DND-41 (cell line): Measurements from ENCODE around the gene TMEM203.

Source experiments
- ATAC-seq: fragments of 200-7000 bp; cut with Tn5 transposase; 3 replicates; pipeline ENCODE4 v1.9.1; 2021; ENCODE audit warnings: low read depth; ENCODE audit not compliant: insufficient read depth
- DNase-seq: peaks from one replicate; pipeline ENCODE4 v3.0.0-alpha.2; 2020
- H2AFZ ChIP-seq: 2 replicates; pipeline ENCODE4 v1.6.0; 2012; ENCODE audit warnings: low read depth, low read length
- H3K27ac ChIP-seq: 2 replicates; pipeline ENCODE4 v1.5.1; 2012; ENCODE audit warnings: low read length, inconsistent platforms
- H3K27me3 ChIP-seq: fragments of 200-600 bp; sonication (generic); 2 replicates; pipeline ENCODE4 v1.6.0; 2012; ENCODE audit warnings: low read length, mild to moderate bottlenecking, inconsistent platforms; ENCODE audit not compliant: insufficient read depth, poor library complexity
- H3K36me3 ChIP-seq: 2 replicates; pipeline ENCODE4 v1.5.1; 2012; ENCODE audit warnings: low read length, inconsistent platforms; ENCODE audit not compliant: insufficient read depth
- H3K4me1 ChIP-seq: 2 replicates; pipeline ENCODE4 v1.5.1; 2012; ENCODE audit warnings: mild to moderate bottlenecking, low read length; ENCODE audit not compliant: insufficient read depth
- H3K4me2 ChIP-seq: 2 replicates; pipeline ENCODE4 v1.6.0; 2012; ENCODE audit warnings: mild to moderate bottlenecking, moderate library complexity, low read length, inconsistent platforms; ENCODE audit not compliant: insufficient read depth
- H3K4me3 ChIP-seq, 2 experiments: fragments of 200-600 bp in 1 of 2; shearing (Covaris generic) in 1 of 2; 2 replicates each; pipeline ENCODE4 v1.5.1; 2012 to 2016; ENCODE audit warnings: inconsistent platforms in 2 of 2, low read length in 2 of 2, mild to moderate bottlenecking in 2 of 2, low read depth in 1 of 2, moderate library complexity in 1 of 2
- H3K79me2 ChIP-seq: 2 replicates; pipeline ENCODE4 v1.6.0; 2012; ENCODE audit warnings: low read length, inconsistent platforms; ENCODE audit not compliant: insufficient read depth
- H3K9ac ChIP-seq: 2 replicates; pipeline ENCODE4 v1.6.0; 2012; ENCODE audit warnings: low read depth, mild to moderate bottlenecking, inconsistent platforms, low read length, moderate library complexity
- H3K9me3 ChIP-seq: 2 replicates; pipeline ENCODE4 v1.5.1; 2012; ENCODE audit warnings: low read length, moderate library complexity, mild to moderate bottlenecking, inconsistent platforms; ENCODE audit not compliant: insufficient read depth, severe bottlenecking
- H4K20me1 ChIP-seq: 2 replicates; pipeline ENCODE4 v1.6.0; 2012; ENCODE audit warnings: low read length; ENCODE audit not compliant: insufficient read depth
- EZH2 ChIP-seq: IDR thresholded peaks from 3 replicates; pipeline ENCODE4 v1.6.1; 2012; ENCODE audit warnings: borderline replicate concordance, low read depth, mild to moderate bottlenecking, moderate library complexity, low read length, inconsistent platforms; ENCODE audit not compliant: severe bottlenecking
- TF ChIP-seq, protein P1 (sequence below): IDR thresholded peaks from 2 replicates; pipeline ENCODE4 v1.5.1; 2012; ENCODE audit warnings: borderline replicate concordance, low read length, moderate library complexity, mild to moderate bottlenecking; ENCODE audit not compliant: poor library complexity, severe bottlenecking; ENCODE audit errors: extremely low read depth

Gene TMEM203

GRCh38 chr9:137189297-137190295 is 15.9 kb downstream of the TMEM203 start:
- no peaks in the 10 kb centered on the region for H3K27me3 ChIP-seq
- H3K9ac ChIP-seq: peak overlapping the region; percentile 97
- ATAC-seq: no peak
- H3K79me2 ChIP-seq: peaks cover 48% of the 10 kb centered on the region
- no peak for DNase-seq
- peak overlapping the region; percentile 94 for H3K27ac ChIP-seq
- peak overlapping the region; percentile 84; the same call in 1 of the 2 replicates for H2AFZ ChIP-seq
- no peak for TF ChIP-seq EZH2
- TF ChIP-seq, protein P1, sequence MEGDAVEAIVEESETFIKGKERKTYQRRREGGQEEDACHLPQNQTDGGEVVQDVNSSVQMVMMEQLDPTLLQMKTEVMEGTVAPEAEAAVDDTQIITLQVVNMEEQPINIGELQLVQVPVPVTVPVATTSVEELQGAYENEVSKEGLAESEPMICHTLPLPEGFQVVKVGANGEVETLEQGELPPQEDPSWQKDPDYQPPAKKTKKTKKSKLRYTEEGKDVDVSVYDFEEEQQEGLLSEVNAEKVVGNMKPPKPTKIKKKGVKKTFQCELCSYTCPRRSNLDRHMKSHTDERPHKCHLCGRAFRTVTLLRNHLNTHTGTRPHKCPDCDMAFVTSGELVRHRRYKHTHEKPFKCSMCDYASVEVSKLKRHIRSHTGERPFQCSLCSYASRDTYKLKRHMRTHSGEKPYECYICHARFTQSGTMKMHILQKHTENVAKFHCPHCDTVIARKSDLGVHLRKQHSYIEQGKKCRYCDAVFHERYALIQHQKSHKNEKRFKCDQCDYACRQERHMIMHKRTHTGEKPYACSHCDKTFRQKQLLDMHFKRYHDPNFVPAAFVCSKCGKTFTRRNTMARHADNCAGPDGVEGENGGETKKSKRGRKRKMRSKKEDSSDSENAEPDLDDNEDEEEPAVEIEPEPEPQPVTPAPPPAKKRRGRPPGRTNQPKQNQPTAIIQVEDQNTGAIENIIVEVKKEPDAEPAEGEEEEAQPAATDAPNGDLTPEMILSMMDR: no peak
- H4K20me1 ChIP-seq: peaks cover 35% of the 10 kb centered on the region
- H3K36me3 ChIP-seq: peaks cover 52% of the 10 kb centered on the region
- H3K4me2 ChIP-seq: peak overlapping the region; percentile 88
- peak overlapping the region; percentile 66 to 97 for H3K4me3 ChIP-seq
- peaks cover 44% of the 10 kb centered on the region for H3K4me1 ChIP-seq
- no peaks in the 10 kb centered on the region for H3K9me3 ChIP-seq

GRCh38 chr9:137188490-137189296 is 16.8 kb downstream of the TMEM203 start, which contains the start of the genes ANAPC2 and SSNA1:
Gene ANAPC2, minus strand, starts transcription at chr9:137188560. Its CDS starts 28 bp downstream, at chr9:137188532.
Gene SSNA1, plus strand, starts transcription at chr9:137188676. Its CDS starts 51 bp downstream, at chr9:137188727.
- Histone ChIP-seq H3K4me3 (peak within 1 kb of the TSS; percentile 66 to 97), H3K36me3 (peaks cover 61% of the 10 kb centered on the region), H2AFZ (peak within 1 kb of the TSS; percentile 84), H3K27me3 (no peaks in the 10 kb centered on the region), H3K79me2 (peaks cover 48% of the 10 kb centered on the region), H3K4me1 (peaks cover 44% of the 10 kb centered on the region), H3K9me3 (no peaks in the 10 kb centered on the region), H3K27ac (peak within 1 kb of the TSS; percentile 94), H4K20me1 (peaks cover 39% of the 10 kb centered on the region), H3K9ac (peak within 1 kb of the TSS; percentile 97), H3K4me2 (peak within 1 kb of the TSS; percentile 88)
- TF ChIP-seq, protein P1: peak; percentile 48
- TF ChIP-seq EZH2: no peak
- DNase-seq: peak; percentile 87
- ATAC-seq: peak; percentile 76

DNA sequence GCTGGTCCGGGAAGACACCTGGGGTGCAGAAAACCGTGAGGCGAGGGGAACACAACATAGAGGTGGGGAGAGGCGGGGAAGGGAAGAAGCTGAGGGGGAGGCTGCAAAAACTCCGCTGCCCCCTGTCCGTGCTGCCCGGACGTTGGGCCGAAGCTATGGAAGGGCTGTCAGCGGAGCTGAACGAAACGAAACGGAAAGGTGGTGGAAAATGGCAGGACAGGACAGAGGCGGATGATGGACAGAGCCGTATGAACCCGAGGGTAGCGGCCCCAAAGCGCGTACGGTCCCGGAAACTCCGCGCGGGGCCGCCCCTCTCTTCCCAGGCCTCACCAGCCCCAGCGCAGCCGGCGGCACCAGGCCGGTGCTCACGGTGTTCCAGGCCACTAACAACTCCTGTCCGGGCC is 17.4 kb downstream of the TMEM203 start:
- no peak for ATAC-seq
- Histone ChIP-seq H3K79me2 (peaks cover 48% of the 10 kb centered on the region), H3K4me3 (peak overlapping the region; percentile 66 to 97), H3K27ac (peak overlapping the region; percentile 94), H3K9me3 (no peaks in the 10 kb centered on the region), H4K20me1 (peaks cover 39% of the 10 kb centered on the region), H3K4me2 (peak overlapping the region; percentile 88), H3K4me1 (peaks cover 44% of the 10 kb centered on the region), H3K27me3 (no peaks in the 10 kb centered on the region), H3K36me3 (peaks cover 67% of the 10 kb centered on the region), H2AFZ (peak overlapping the region; percentile 84), H3K9ac (peak overlapping the region; percentile 97)
- DNase-seq: no peak
- TF ChIP-seq EZH2: no peak
- TF ChIP-seq, protein P1: no peak
